Stimulated activated CD4-positive, alpha-beta T cell treated with anti-CD3 and anti-CD28 coated beads, Interleukin-1b, Interleukin-23, amount 100 ng/mL, for 48 hours (primary cell): ENCODE measurements around the gene GPRIN3.
"Not testable (repeated sequence)": the region's sequence is repeated elsewhere in the genome, so short reads cannot be mapped to it uniquely, and the experiment has no call there.

ENCODE experiments used
- DNase-seq: peaks from one replicate; pipeline ENCODE4 v3.0.0-alpha.2; 2020

GPRIN3 gene

DNA sequence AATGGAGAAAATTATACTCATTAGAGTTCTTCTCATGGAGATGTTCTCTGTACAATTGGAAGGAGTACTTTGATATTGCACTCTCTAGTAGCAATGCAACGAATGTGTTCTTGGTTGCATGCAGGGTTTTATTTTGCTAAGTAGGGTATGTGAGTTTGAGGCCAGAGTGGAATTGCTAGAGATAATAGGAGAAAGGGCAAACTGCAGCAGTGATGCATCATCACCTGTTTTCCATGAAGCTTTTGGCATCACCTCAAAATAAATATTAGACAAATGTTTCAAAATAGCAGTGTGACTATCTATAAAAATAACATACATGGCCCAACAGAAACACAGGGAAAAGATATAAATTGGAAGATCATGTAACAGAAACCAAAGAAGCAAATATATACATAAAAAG is 103.0 kb downstream of the GPRIN3 start:
- DNase-seq: no peak

DNA sequence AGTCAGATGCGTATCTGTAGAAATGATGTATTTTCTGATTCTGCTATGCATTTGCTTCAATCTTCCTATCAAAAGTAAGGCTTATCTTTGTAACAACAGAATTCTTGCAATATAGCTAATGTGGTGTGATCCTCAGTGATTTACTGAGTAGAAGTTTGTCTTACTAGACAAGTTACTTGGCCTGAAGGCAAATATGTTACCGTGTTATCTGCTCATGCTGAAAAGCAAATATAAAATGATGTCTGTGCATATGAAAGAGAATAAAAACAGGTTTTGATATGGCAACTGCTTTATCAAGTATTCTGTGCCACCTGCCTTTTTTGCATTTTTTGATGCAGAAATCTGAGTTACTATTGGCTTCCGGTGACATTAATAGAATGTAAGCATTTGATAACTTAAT is 103.7 kb downstream of the GPRIN3 start:
- DNase-seq: no peak

DNA sequence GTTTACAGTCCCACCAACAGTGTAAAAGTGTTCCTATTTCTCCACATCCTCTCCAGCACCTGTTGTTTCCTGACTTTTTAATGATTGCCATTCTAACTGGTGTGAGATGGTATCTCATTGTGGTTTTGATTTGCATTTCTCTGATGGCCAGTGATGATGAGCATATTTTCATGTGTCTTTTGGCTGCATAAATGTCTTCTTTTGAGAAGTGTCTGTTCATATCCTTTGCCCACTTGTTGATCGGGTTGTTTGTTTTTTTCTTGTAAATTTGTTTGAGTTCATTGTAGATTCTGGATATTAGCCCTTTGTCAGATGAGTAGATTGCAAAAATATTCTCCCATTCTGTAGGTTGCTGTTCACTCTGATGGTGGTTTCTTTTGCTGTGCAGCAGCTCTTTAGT is 108.2 kb downstream of the GPRIN3 start:
- DNase-seq: not testable (repeated sequence)

DNA sequence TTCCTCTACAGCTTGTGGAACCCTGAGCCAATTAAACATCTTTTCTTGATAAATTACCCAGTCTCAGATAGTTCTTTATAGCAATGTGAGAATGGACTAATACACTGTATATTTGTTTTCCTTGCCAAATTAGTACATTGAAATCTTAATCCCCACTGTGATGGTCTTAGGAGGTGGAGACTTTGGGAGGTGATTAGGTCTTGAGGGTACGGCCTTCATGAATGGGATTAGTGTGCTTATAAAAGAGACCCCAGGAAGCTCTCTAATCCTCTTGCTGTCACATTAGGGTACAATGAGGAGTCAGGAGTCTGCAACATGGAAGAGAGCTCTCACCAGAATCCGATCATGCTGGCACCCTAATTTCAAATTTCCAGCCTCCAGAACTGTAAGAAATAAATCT is 109.7 kb downstream of the GPRIN3 start:
- no peak for DNase-seq

DNA sequence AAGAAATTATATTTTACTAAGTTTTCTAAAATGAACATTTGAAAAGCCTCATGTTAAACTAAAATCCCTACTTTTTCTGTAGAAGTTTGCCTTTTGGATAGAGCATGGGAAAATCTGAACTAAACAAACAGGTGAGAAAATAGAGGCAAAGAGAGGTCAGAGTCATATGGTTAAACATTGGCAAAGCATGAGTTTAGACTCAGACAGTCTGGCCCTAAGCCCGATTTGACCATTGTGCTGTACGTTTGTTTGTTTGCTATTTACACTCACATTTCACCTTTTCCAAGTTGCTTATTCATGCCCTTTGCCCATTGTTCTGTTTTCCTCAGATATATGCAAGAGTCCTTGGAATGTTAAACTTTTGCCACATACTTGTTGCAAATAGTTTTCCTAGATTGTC is 110.9 kb downstream of the GPRIN3 start:
- no peak for DNase-seq

DNA sequence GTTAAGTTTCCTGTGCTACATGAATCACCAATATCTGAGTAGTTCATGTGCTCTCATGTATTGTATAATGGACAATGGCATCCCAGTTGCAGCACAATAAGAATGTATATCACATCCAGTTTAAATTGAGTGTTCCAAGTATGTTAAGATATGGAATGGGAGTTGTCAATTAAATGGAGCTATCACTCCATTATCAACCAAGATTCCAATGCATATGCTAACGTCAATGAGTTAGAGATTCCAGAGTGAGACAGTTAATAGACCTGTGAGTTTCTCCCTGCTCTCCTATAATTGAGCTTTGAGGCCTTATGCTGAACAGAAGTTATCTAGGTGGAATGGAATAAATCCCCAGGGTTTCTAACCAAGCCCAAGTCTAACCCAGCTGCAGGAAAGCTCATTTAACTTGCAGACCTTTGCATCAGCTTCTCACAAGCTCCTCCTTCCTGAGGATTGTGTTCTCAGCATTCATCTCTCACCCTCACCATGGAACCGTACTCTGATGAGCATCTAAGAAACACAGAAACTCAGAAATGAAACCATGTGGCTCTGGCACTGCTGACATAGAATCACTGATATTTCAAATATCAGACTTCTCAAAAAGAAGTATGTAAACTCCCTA is 111.4 kb downstream of the GPRIN3 start:
- DNase-seq: no peak

DNA sequence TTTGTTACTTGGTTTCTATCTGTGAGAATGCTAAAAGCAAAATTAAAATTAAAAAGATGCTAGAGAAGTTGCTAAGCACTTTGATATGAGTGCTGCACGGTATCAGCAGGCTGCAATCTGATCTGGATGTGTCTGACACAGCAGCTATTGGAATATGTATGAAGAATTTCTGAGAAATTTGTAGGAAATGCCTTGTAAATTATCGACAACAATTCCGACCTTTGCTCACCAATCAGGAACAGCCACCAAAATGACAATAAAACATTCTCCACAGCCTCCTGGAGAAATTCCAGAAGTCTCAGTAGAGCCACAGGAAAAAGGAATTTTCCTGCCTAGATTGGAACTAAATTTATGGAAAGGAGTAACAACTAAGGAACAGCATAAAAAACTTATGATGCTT is 113.8 kb downstream of the GPRIN3 start:
- no peak for DNase-seq
